ENCODE results near the gene SLC35D2. TPM values are rescaled to one million over a fixed set of nuclear protein-coding genes. Genes with fewer than 3 reads are reported as not detected.

SLC35D2 gene
- total RNA-seq, 4 donors from 2014 or later = 35.4 to 91.3 (median 72.7) TPM

DNA sequence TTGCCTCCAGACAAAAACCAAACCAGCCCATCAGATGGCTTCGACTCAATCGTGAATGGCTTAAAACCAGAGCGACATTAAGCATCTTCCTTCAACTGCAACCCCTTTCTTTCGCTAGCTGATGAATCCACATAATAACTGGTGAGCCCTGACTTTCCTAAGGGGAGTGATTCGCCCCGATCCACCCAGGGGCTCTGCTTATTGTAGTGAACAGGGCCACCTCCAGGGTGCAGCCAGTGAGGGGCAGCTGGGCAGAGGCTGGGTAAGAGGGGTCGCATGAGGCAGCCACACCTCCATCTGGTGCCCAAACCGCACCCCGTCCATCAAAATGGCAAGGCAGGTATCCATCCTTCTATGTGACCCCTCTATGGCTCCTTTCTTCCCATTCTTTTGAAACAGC is 38.0 kb downstream of the SLC35D2 start:
- Histone ChIP-seq H3K27ac (peak overlapping the region in 3 of 4 donors; percentile 51 to 72 (median 69)), H3K4me1 (peaks cover 0 to 17% (median 13%) of the 10 kb centered on the region in 4 donors), H3K9me3 (no peaks in the 10 kb centered on the region), H3K4me3 (no peak overlapping the region), H3K27me3 (no peaks in the 10 kb centered on the region), H3K36me3 (peaks cover 0 to 4% (median 0%) of the 10 kb centered on the region in 4 donors)
- intact Hi-C loops (cut with DNase I; ENCODE audit: low total_unique reads) = loop anchor here (10.0 kb wide), 1 partner anchor 99 kb away; no protein-coding TSS in a partner anchor
- WGBS, 2 donors (ENCODE audit: low coverage in 1 of 2) = 95 to 96% methylated on average over 4 to 9 of the region's 9 CpGs
- no peak for TF ChIP-seq POLR2AphosphoS5 (IDR thresholded peaks at IDR 0.05)
- no peak for TF ChIP-seq POLR2A (IDR thresholded peaks at IDR 0.05)
- TF ChIP-seq EP300 (IDR thresholded peaks at IDR 0.05; ENCODE audit: low read depth) = no peak
- TF ChIP-seq CTCF (IDR thresholded peaks at IDR 0.05) = no peak
- in situ Hi-C loops (cut with MboI; ENCODE audit: low pct_ligation_motif_present in 1 of 4, low pct_unique_long_range_greater_than_20kb in 1 of 4, low sequenced_read_pairs in 3 of 4) = loop anchor here in 2 of 4 donors (25.0 kb wide), 1 partner anchor 317 kb away; the partner anchor contains the start of gene PRXL2C (in 2 of the 2)
- DNase-seq = no peak

- Histone ChIP-seq H3K4me1 (peaks cover 0 to 22% (median 16%) of the 10 kb centered on the region in 4 donors), H3K9me3 (no peaks in the 10 kb centered on the region), H3K36me3 (peaks cover 0 to under 1% (median 0%) of the 10 kb centered on the region in 4 donors), H3K27me3 (no peaks in the 10 kb centered on the region), H3K4me3 (no peak overlapping the region), H3K27ac (peak overlapping the region; percentile 27 to 72 (median 62))
- in situ Hi-C loops (cut with MboI; ENCODE audit: low pct_ligation_motif_present in 1 of 4, low pct_unique_long_range_greater_than_20kb in 1 of 4, low sequenced_read_pairs in 3 of 4) (loop anchor here in 2 of 4 donors (25.0 kb wide), 1 partner anchor 318 kb away; the partner anchor contains the start of gene PRXL2C (in 2 of the 2)), intact Hi-C loops (cut with DNase I; ENCODE audit: low total_unique reads) (loop anchor here (10.0 kb wide), 1 partner anchor 100 kb away; no protein-coding TSS in a partner anchor)
- 50 to 54% methylated on average over 4 to 6 of the region's 6 CpGs for WGBS, 2 donors (ENCODE audit: low coverage in 1 of 2)
- peak; percentile 48 for DNase-seq
- TF ChIP-seq EP300 (IDR thresholded peaks at IDR 0.05; ENCODE audit: low read depth) = no peak
- TF ChIP-seq POLR2A (IDR thresholded peaks at IDR 0.05) = no peak
- TF ChIP-seq CTCF (IDR thresholded peaks at IDR 0.05) = no peak
- no peak for TF ChIP-seq POLR2AphosphoS5 (IDR thresholded peaks at IDR 0.05)
Measured at GRCh38 chr9:96344458-96345180, 38.9 kb downstream of the SLC35D2 start.

DNA sequence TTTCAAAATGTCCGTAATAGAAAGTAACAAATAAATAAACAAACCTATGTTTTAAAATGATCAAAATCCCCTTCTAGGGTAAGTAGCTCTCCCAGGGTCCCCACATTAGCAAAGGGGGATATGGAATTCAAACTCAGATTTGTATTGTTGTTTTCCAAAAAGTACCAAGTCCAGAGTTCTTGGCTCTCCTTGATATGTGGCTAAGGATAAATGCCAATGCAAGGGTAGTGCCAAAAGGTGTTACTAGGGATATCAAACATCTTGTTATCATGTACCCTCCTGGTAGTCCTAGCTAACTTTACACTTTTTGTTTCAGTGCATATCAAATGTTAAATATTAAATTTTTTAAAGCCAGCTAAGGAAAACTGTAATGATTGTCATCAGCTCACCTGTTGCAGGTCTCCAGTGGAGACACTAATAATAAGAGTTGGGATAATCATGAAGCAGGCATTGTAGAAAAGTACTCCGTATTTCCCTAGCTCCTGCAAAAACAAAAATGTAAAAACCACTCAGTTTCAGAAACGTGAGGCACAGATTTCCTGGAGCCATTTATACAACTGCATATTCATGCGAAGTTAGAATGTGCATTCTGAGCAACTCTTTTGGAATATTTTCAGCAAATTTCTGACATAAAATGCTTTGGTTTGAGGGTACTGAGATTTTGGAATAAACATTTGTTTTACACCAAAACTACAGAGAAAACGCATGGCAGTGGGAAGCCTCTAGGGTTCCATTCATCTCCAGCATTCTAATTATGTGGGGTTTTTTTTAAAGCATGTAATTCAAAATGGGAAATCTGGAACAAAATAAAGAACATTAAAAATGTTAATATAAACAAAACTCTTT is 39.8 kb downstream of the SLC35D2 start:
- Histone ChIP-seq H3K36me3 (no peaks in the 10 kb centered on the region), H3K9me3 (no peaks in the 10 kb centered on the region), H3K4me3 (no peak overlapping the region), H3K4me1 (peaks cover 0 to 29% (median 17%) of the 10 kb centered on the region in 4 donors), H3K27me3 (no peaks in the 10 kb centered on the region), H3K27ac (peak overlapping the region; percentile 23 to 56 (median 44))
- no peak for TF ChIP-seq POLR2AphosphoS5 (IDR thresholded peaks at IDR 0.05)
- TF ChIP-seq CTCF (IDR thresholded peaks at IDR 0.05) = no peak
- no peak for TF ChIP-seq POLR2A (IDR thresholded peaks at IDR 0.05)
- TF ChIP-seq EP300 (IDR thresholded peaks at IDR 0.05; ENCODE audit: low read depth) = no peak
- no peak for DNase-seq
- WGBS, 2 donors (ENCODE audit: low coverage in 1 of 2) = 59 to 73% methylated on average over 5 of the region's 5 CpGs
- intact Hi-C loops (cut with DNase I; ENCODE audit: low total_unique reads) (loop anchor here (10.0 kb wide), 1 partner anchor 101 kb away; no protein-coding TSS in a partner anchor), in situ Hi-C loops (cut with MboI; ENCODE audit: low pct_ligation_motif_present in 1 of 4, low pct_unique_long_range_greater_than_20kb in 1 of 4, low sequenced_read_pairs in 3 of 4) (loop anchor here in 2 of 4 donors (25.0 kb wide), 1 partner anchor 319 kb away; the partner anchor contains the start of gene PRXL2C (in 2 of the 2))
